ENCODE measurements around the gene C6orf120. TPM values are rescaled to one million over a fixed set of nuclear protein-coding genes. Genes with fewer than 3 reads are reported as not detected.

C6orf120 gene
- total and polyA plus RNA-seq, 11 donors: 3.4 to 22.9 (median 18.8) TPM

GRCh38 chr6:169714178-169714577, 12.3 kb downstream of the C6orf120 start:
- no peak for ATAC-seq
- Histone ChIP-seq H3K4me1 (peaks cover 0 to 2% (median 0%) of the 10 kb centered on the region in 12 donors), H3K4me3 (no peak overlapping the region), H3K27me3 (no peaks in the 10 kb centered on the region), H3K36me3 (peaks cover 0 to 98% (median 80%) of the 10 kb centered on the region in 9 donors), H3K9me3 (no peaks in the 10 kb centered on the region), H3K27ac (no peak overlapping the region)
- WGBS, 4 donors: 92 to 100% (median 97%) methylated on average over 2 of the region's 2 CpGs
- intact Hi-C loops (cut with DNase I): no loop called here
- TF ChIP-seq POLR2A (IDR thresholded peaks at IDR 0.05) (no peak), CTCF (IDR thresholded peaks at IDR 0.05) (no peak)
- DNase-seq: no peak

- Histone ChIP-seq H3K4me1 (peaks cover 0 to 3% (median 0%) of the 10 kb centered on the region in 12 donors), H3K9me3 (no peaks in the 10 kb centered on the region), H3K4me3 (no peak overlapping the region), H3K27ac (no peak overlapping the region), H3K36me3 (peaks cover 0 to 97% (median 76%) of the 10 kb centered on the region in 9 donors), H3K27me3 (no peaks in the 10 kb centered on the region)
- WGBS, 4 donors: 93 to 95% (median 94%) methylated on average over 9 of the region's 9 CpGs
- TF ChIP-seq POLR2A (IDR thresholded peaks at IDR 0.05) (no peak), CTCF (IDR thresholded peaks at IDR 0.05) (no peak)
- intact Hi-C loops (cut with DNase I): no loop called here
- no peak for ATAC-seq
- DNase-seq: no peak
These were observed 12.7 kb downstream of the C6orf120 start for GRCh38 chr6:169714595-169714994.

- TF ChIP-seq CTCF (IDR thresholded peaks at IDR 0.05): no peak
- TF ChIP-seq POLR2A (IDR thresholded peaks at IDR 0.05): no peak
- ATAC-seq (no peak), DNase-seq (no peak)
- Histone ChIP-seq H3K27me3 (no peaks in the 10 kb centered on the region), H3K36me3 (peaks cover 0 to 52% (median 32%) of the 10 kb centered on the region in 9 donors), H3K4me1 (peaks cover 0 to 29% (median 16%) of the 10 kb centered on the region in 12 donors), H3K27ac (no peak overlapping the region), H3K4me3 (no peak overlapping the region), H3K9me3 (no peaks in the 10 kb centered on the region)
- 83 to 89% (median 87%) methylated on average over 4 of the region's 4 CpGs for WGBS, 4 donors
- intact Hi-C loops (cut with DNase I): no loop called here
These were observed 17.2 kb downstream of the C6orf120 start for GRCh38 chr6:169719117-169719516.

GRCh38 chr6:169720207-169720855, 18.4 kb downstream of the C6orf120 start:
- Histone ChIP-seq H3K27me3 (no peaks in the 10 kb centered on the region), H3K9me3 (no peaks in the 10 kb centered on the region), H3K27ac (no peak overlapping the region), H3K4me3 (no peak overlapping the region), H3K4me1 (peaks cover 0 to 36% (median 20%) of the 10 kb centered on the region in 12 donors), H3K36me3 (peaks cover 0 to 40% (median 20%) of the 10 kb centered on the region in 9 donors)
- ATAC-seq (no peak), DNase-seq (no peak)
- 89 to 96% (median 93%) methylated on average over 3 of the region's 3 CpGs for WGBS, 4 donors
- TF ChIP-seq POLR2A (IDR thresholded peaks at IDR 0.05) (no peak), CTCF (IDR thresholded peaks at IDR 0.05) (no peak)
- intact Hi-C loops (cut with DNase I): loop anchor here in 1 of 10 donors (10.0 kb wide), 1 partner anchor 834 kb away; the partner anchor contains the start of genes PSMB1 and TBP
